Activated T-cell treated with anti-CD3 and anti-CD28 coated beads for 48 hours (primary cell): Measurements from ENCODE around the gene EXOC6B.
A peak's percentile ranks its signal among the peaks of the same experiment; 100 is the strongest.

ENCODE experiments used
- DNase-seq: peaks from one replicate; pipeline ENCODE4 v3.0.0-alpha.2; 2020; ENCODE audit warnings: low read depth

The EXOC6B gene

DNA sequence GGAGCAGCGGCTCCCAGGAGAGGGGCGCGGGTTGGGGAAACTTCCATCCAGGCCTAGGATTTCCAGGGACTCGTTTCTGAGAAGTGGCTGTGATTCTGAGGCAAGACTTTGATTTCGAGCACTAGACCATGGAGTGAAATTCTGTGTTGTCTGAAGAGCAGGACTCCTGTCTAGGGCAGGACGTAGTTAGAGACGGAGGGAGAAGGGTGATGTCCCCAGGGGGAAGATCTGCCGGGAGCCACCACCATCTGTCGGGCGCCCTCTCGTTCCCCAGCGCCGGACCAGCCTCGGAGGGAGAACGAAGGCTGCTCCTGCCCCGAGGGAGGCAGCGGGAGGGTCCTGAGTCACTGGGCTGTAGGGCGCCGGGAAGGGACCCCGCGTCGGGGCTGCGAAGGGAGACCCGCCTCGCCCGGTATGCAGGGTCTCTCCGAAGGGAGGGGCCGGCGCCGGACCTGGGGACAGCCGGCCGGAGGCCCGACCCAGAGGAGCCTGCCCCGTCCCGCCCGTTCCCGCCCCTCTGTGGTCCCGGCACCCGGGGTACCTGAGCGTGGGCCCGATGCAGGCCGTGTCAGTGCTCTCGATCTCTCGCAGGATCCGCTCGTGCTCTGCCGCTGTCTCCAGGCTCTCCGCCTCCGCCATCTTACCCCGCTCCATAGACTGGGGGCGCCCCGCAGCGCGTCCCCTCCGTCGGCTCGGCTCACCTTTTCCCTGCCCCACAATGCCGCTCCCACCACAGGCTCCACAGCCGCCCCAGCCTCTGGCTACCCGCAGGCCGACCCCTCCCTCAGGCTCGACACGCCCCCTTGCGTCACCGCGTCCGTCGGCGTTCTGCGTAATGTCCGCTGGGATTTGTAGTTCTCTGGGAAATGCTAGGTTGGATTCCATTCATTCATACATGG, at the start of gene EXOC6B:
Gene EXOC6B (minus strand): TSS at position 777 of the 899 bp plus-strand sequence.
- DNase-seq, result peak; percentile 82

- DNase-seq, result no peak
Observed at GRCh38 chr2:72871880-72872279, 46.0 kb upstream of the EXOC6B start.

DNA sequence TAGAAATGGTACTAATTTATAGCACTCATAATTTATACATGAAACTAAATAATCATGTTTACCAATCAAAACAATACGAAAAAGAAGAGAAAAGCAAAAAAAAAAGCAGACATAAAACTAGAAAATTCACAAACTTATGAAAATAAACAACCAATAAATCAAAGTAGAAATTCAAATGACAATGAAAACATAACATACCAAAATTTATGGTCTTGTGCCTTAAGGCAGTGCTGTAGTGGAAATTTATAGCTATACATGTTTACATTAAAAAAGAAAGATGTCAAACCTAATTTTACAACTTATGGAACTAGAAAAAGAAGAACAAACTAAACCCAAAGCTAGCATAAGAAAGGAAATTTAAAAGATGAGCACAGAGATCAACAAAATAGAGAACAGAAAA, 45.2 kb upstream of the EXOC6B start:
- DNase-seq, result no peak

DNA sequence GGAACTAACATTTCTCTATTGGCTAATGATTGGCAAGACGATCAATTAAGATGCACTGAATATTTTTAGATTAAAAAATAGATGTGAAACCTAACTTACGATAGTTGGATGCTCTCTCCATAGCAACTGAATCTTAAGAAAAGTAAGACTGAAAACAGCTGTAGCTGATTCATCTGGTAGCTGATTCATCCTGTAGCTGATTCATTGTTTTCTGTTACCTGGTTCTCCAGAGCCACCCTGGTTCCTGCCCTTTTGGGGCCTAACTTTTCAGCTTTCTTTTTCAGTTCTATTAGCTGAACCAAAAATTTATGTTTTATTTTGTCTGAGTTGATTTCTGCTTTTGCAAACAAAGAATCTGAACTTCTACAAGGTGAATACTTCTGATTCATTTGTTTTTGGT, 38.7 kb upstream of the EXOC6B start:
- no peak for DNase-seq

DNA sequence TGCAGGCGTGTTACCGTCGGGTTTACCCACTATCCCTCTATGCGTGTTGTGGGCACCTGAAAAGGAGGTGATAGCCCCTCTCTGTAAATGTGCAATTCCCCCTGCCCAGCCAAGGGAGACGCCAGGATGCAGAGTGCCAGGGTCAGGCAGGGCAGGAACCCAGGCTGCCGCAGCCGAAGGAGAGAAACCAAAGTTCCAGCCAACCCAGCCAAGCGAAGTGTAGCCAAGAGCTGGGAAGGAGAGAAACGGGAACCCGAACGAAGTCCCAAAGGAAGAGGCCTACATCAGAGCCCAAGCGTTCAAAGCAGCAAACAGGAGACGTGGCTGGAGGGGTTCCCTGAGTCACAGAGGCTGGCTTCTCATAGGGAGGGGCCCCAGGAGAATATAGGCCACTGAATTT, 37.2 kb upstream of the EXOC6B start:
- DNase-seq, result no peak

GRCh38 chr2:72862239-72862988, 36.6 kb upstream of the EXOC6B start:
- peak; percentile 85 for DNase-seq

DNA sequence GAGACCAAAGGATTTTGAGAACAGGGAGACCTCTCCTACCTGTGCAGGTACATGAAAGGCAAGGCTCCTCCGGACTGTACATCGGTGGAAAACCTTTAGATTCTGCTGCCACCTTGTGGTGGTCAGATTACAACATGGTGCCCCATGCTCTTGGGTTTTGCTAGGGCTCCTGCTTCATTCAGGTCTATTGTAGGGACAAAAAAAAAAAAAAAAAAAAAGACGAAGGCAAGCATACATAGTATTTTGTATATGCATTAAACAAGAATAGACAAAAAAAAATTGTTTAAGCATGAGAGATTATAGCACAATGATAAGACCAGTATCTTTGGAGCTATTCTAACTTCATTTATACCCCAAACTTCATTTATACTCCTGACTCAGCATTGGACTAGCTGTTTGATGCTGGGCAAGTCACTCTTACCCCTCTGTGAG, 34.0 kb upstream of the EXOC6B start:
- peak; percentile 31 for DNase-seq

GRCh38 chr2:72851333-72851732, 25.5 kb upstream of the EXOC6B start:
- no peak for DNase-seq

DNA sequence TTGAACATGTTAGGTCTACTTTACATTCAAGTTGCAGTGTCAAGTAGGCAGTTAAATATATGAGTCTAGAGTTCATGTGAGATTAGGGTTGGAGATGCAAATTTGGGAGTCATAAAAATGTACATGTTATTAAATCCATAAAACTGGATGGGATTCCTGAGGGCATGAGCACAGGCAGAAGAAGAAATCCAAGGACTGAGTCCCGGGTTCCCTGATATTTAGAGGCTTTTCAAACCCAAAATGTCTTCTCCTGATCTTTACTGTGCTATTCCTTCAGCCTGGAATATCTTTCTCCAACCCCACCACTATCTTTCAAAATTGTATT, 23.3 kb upstream of the EXOC6B start:
- DNase-seq, result no peak

- DNase-seq, result no peak
Observed at GRCh38 chr2:72848436-72849137, 22.8 kb upstream of the EXOC6B start.

DNA sequence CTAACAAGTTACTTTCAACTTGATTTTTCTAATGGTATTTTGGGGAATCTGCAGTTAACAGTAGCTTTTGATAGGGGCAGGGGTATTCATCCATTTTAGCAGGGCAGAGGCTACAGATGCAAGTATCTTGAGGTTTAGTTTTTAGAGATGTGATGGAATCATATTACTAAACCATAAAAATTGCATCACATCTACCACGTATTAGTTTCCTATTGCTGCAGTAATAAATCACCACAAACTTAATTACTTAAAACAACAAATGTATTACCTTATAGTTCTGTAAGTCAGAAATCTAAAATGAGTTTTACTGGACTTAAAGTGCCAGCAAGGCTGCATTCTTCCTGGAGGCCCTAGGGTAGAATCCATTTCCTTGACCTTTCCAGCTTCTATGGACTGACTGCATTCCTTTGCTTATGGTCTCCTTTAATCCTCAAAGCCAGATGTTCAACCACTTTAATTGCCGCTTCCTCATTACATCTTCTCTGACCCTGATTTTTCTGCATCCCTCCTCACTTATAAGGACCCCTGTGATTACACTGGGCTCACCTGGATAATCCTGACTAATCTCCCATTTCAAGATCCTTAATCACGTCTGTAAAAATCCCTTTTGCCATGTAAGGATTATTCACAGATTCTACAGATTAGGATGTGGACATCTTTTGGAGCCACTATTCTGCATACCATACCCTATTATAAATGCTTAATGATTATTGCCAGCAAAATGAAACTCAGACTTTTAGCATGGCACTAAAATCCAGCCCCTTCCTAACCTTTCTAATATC, 21.9 kb upstream of the EXOC6B start:
- DNase-seq, result no peak

DNA sequence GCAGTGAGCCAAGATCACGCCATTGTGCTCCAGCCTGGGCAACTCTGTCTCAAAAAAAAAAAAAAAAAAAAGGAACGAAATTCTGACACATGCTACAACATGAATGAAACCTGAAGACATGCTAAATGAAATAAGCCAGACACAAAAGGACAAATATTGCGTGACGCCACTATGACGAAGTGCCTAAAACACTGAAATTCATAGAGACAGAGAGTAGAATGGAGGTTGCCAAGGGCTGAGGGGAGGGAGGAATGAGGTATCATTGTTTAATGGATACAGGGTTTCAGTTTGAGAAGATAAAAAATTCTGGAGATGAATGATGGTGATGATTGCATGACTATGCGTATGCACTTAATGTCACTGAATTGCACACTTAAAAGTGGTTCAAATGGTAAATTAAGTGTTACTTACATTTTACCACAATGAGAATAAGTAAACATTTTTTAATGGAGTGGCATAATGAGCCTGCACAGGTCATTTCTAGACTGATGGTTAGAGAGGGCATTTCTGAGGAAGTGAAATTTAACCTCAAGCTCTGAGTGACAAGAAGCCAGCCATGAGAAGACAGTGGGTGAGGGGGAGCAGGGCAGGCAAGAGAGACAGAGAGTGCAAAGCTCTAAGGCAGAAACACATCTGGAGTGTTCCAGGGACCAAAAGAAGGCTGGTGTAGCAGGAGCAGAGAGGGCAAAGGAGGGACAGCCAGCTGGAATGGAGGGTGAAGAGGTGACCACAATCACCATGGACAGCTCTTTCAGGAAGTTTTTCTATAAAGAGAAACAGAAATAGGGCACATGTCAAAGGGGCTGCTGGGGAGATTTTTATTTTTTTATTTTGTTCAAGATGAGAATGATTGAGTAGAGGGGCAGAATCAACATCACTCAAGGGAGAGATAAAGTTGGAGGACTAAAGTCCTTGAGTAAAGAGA, 20.6 kb upstream of the EXOC6B start:
- no peak for DNase-seq

GRCh38 chr2:72843301-72843700, 17.5 kb upstream of the EXOC6B start:
- DNase-seq, result no peak

DNA sequence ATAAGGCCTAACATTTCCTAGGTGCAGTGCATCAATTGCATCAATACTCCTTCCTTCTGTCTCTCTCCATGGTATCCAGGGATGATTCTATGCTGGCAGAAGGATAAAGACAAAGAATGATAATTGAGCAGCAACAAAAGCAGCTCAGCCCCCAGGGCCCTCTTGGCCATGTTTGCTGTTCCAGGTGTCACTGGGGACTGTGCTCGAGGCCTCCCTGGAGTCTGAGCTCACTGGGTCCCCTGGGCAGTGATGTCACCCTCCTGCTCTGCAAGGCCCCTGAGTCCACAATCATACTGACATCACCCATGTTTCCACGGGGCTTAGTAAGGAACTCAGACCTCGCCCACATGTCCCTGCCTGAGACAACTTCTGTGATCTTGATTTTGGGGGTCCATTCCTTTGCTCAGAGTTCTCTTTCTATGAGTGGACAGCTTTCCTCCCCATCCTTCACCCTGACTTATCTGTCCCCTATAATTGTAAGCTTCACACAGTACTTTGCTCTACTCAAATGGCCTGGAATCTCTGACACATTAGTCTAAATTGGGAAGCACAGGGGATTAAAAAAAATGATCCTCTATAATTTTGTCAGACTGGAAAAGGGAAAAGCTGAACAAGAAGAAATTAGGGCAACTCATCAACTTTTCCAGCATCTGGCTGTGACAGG, 15.8 kb upstream of the EXOC6B start:
- no peak for DNase-seq

- no peak for DNase-seq
Observed at GRCh38 chr2:72840066-72840465, 14.2 kb upstream of the EXOC6B start.

GRCh38 chr2:72837171-72837570, 11.3 kb upstream of the EXOC6B start:
- no peak for DNase-seq

DNA sequence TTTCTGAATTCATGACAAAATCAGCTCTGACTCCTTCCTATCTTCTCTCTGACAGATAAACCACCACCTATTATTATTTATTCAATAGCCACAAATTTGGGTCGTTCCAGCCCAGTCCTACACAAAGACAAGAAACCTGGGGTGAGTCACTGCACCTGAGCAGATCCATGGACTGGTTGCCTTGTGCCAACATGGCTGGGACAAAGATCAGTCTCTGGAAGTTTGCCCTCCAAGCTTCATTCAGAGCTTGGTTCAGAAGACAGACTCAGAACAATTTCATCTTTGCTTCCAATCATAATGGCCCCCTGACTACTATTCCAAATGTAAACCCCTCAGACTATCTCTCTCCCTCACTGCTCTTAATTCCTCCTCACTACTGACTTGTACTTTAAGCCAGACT, 9.6 kb upstream of the EXOC6B start:
- DNase-seq, result no peak

DNA sequence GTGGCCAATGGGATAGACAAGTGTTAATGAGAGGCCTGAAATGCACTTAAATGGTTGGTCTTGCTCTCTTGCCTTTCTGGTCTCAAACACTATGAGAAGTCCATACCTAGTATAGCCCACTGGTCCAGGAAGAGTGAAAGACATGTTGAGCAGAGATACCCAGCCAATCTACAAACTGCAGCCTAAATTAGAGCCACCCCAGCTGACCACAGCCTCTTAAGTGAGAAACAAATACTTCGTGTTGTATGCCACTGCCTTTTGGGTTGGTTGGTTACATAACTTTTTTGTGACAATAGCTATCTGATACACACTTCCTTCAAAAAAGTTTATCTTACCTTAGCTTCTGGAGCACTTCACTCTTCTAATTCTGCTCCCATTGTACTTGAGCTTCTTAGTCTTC, 8.8 kb upstream of the EXOC6B start:
- no peak for DNase-seq

GRCh38 chr2:72833084-72833714, 7.4 kb upstream of the EXOC6B start:
- no peak for DNase-seq

- DNase-seq, result no peak
Observed at GRCh38 chr2:72830273-72830672, 4.4 kb upstream of the EXOC6B start.
